Hematopoietic multipotent progenitor cell treated with erythropoietin and hydrocortisone succinate and interleukin-3 and kit ligand, for 4 days (in vitro differentiated cells): ENCODE measurements around the gene MAGEB3.
"Not testable (repeated sequence)": the region's sequence is repeated elsewhere in the genome, so short reads cannot be mapped to it uniquely, and the experiment has no call there.

Experiments used
- DNase-seq: peaks from one replicate; pipeline ENCODE4 v3.0.0-alpha.2; 2015

MAGEB3 gene

GRCh38 chrX:30230395-30230794 is at the start of gene MAGEB3:
Gene MAGEB3 (plus strand): TSS chrX:30230657. CDS start chrX:30235925, 5,268 bp downstream.
- no peak for DNase-seq

- DNase-seq = no peak
Observed at GRCh38 chrX:30181353-30181752, 49.1 kb upstream of the MAGEB3 start.

- no peak for DNase-seq
Observed at GRCh38 chrX:30183554-30183953, 46.9 kb upstream of the MAGEB3 start.

- no peak for DNase-seq
Observed at GRCh38 chrX:30190426-30190825, 40.0 kb upstream of the MAGEB3 start.

GRCh38 chrX:30193910-30194309 is 36.5 kb upstream of the MAGEB3 start:
- DNase-seq = not testable (repeated sequence)

- peak; percentile 39 for DNase-seq
Observed at GRCh38 chrX:30196322-30196721, 34.1 kb upstream of the MAGEB3 start.

- no peak for DNase-seq
Observed at GRCh38 chrX:30212172-30212571, 18.3 kb upstream of the MAGEB3 start.

- DNase-seq = no peak
Observed at GRCh38 chrX:30215357-30215843, 15.1 kb upstream of the MAGEB3 start, which contains the start of gene MAGEB2. Gene MAGEB2 (plus strand): TSS chrX:30215563. CDS start chrX:30218581, 3,018 bp downstream.

GRCh38 chrX:30217465-30217864 is 13.0 kb upstream of the MAGEB3 start:
- peak; percentile 71 for DNase-seq

GRCh38 chrX:30219372-30219771 is 11.1 kb upstream of the MAGEB3 start:
- no peak for DNase-seq

GRCh38 chrX:30220661-30221060 is 9.8 kb upstream of the MAGEB3 start:
- peak; percentile 49 for DNase-seq

GRCh38 chrX:30224536-30224935 is 5.9 kb upstream of the MAGEB3 start:
- no peak for DNase-seq

- no peak for DNase-seq
Observed at GRCh38 chrX:30228526-30228925, 1.9 kb upstream of the MAGEB3 start.

GRCh38 chrX:30241724-30242415 is 11.4 kb downstream of the MAGEB3 start, which contains the start of gene MAGEB4:
Gene MAGEB4 (plus strand): TSS chrX:30242000. CDS start chrX:30242136, 136 bp downstream.
- DNase-seq = no peak

GRCh38 chrX:30246769-30247489 is 16.5 kb downstream of the MAGEB3 start, which contains the start of gene MAGEB1:
Gene MAGEB1 (plus strand): TSS chrX:30247146. CDS start chrX:30250494, 3,348 bp downstream.
- DNase-seq = no peak

- DNase-seq = no peak
Observed at GRCh38 chrX:30248854-30249253, 18.4 kb downstream of the MAGEB3 start.

- DNase-seq = no peak
Observed at GRCh38 chrX:30253257-30253656, 22.8 kb downstream of the MAGEB3 start.

- DNase-seq = no peak
Observed at GRCh38 chrX:30259927-30260326, 29.5 kb downstream of the MAGEB3 start.

GRCh38 chrX:30261012-30261411 is 30.6 kb downstream of the MAGEB3 start:
- DNase-seq = no peak

GRCh38 chrX:30262763-30263162 is 32.3 kb downstream of the MAGEB3 start:
- no peak for DNase-seq

- no peak for DNase-seq
Observed at GRCh38 chrX:30270639-30271038, 40.2 kb downstream of the MAGEB3 start.

- DNase-seq = peak; percentile 9
Observed at GRCh38 chrX:30275498-30275897, 45.0 kb downstream of the MAGEB3 start.

GRCh38 chrX:30278365-30278764 is 47.9 kb downstream of the MAGEB3 start:
- no peak for DNase-seq

GRCh38 chrX:30280428-30280827 is 50.0 kb downstream of the MAGEB3 start:
- DNase-seq = no peak
